HT-29 (cell line): ENCODE measurements around the gene DRAXIN. TPM values are rescaled to one million over a fixed set of nuclear protein-coding genes. Genes with fewer than 3 reads are reported as not detected.

ENCODE experiments used
- DNase-seq: peaks from one replicate; pipeline ENCODE4 v3.0.0-alpha.2; 2015; ENCODE audit warnings: low spot score
- total RNA-seq: library from RNA; depleted of rRNA; stranded (reverse); fragments of >200 nt; shearing (Covaris generic); gene quantifications from 2 replicates; pipeline ENCODE4 v1.2.3, GENCODE V29; 2014; rRNA removed

Gene DRAXIN
- total RNA-seq, 1 experiment from 2014 or later = not detected

- no peak for DNase-seq
Observed at GRCh38 chr1:11764115-11764514, 72.6 kb downstream of the DRAXIN start.

GRCh38 chr1:11764519-11764918 is 73.0 kb downstream of the DRAXIN start:
- no peak for DNase-seq

GRCh38 chr1:11765661-11766428 is 74.3 kb downstream of the DRAXIN start:
- no peak for DNase-seq

GRCh38 chr1:11766429-11766776 is 74.9 kb downstream of the DRAXIN start:
- no peak for DNase-seq

GRCh38 chr1:11767922-11768704 is 76.6 kb downstream of the DRAXIN start:
- DNase-seq = no peak

GRCh38 chr1:11768821-11769220 is 77.3 kb downstream of the DRAXIN start:
- no peak for DNase-seq

GRCh38 chr1:11769274-11769673 is 77.8 kb downstream of the DRAXIN start:
- DNase-seq = no peak

GRCh38 chr1:11770011-11770410 is 78.5 kb downstream of the DRAXIN start:
- DNase-seq = no peak

- no peak for DNase-seq
Observed at GRCh38 chr1:11771481-11772043, 80.1 kb downstream of the DRAXIN start.

- DNase-seq = no peak
Observed at GRCh38 chr1:11772458-11772857, 80.9 kb downstream of the DRAXIN start.

GRCh38 chr1:11774753-11775152 is 83.2 kb downstream of the DRAXIN start:
- no peak for DNase-seq

Other genes with a start within 250 kb of the DRAXIN start
- gene DISP3, start 212.6 kb upstream of the DRAXIN start, total RNA-seq = 0.05 and 0.60 TPM in 2 replicates
- not detected in 2 replicates for gene FBXO2, start 37.3 kb upstream of the DRAXIN start, total RNA-seq
- 0.26 and 0.33 TPM in 2 replicates for gene FBXO44, start 36.8 kb upstream of the DRAXIN start, total RNA-seq
- not detected in 2 replicates for gene FBXO6, start 27.5 kb upstream of the DRAXIN start, total RNA-seq
- 74.0 and 80.2 TPM in 2 replicates for gene MAD2L2, start 10.6 kb upstream of the DRAXIN start, total RNA-seq
- 52.8 and 54.7 TPM in 2 replicates for gene AGTRAP, start 44.4 kb downstream of the DRAXIN start, total RNA-seq
- gene C1orf167, start 70.5 kb downstream of the DRAXIN start, total RNA-seq = not detected in 2 replicates
- 25.3 and 32.2 TPM in 2 replicates for gene MTHFR, start 114.3 kb downstream of the DRAXIN start, total RNA-seq
- gene CLCN6, start 114.5 kb downstream of the DRAXIN start, total RNA-seq = 9.7 TPM in 2 replicates
- gene NPPA, start 156.1 kb downstream of the DRAXIN start, total RNA-seq = not detected in 2 replicates
- not detected in 2 replicates for gene NPPB, start 167.2 kb downstream of the DRAXIN start, total RNA-seq
- 129 and 132 TPM in 2 replicates for gene KIAA2013, start 234.7 kb downstream of the DRAXIN start, total RNA-seq
- gene PLOD1, start 243.0 kb downstream of the DRAXIN start, total RNA-seq = 30.3 and 45.6 TPM in 2 replicates